ENCODE measurements around the gene SUPT6H. TPM values are rescaled to one million over a fixed set of nuclear protein-coding genes. Genes with fewer than 3 reads are reported as not detected.
"Not testable (repeated sequence)": the region's sequence is repeated elsewhere in the genome, so short reads cannot be mapped to it uniquely, and the experiment has no call there.

SUPT6H gene
- total and polyA plus RNA-seq, 8 donors = 16.9 to 135 (median 47.3) TPM

GRCh38 chr17:28655160-28655559 is 6.8 kb upstream of the SUPT6H start:
- whole genome bisulfite sequencing, 5 donors = 88 to 98% (median 93%) methylated on average over 5 of the region's 5 CpGs

GRCh38 chr17:28657756-28658155 is 4.2 kb upstream of the SUPT6H start:
- intact Hi-C loops (cut with DNase I; ENCODE audit: low total_unique reads) = no loop called here
- H3K4me1 ChIP-seq = peaks cover 7 to 21% (median 17%) of the 10 kb centered on the region in 4 donors
- WGBS, 5 donors = 73 to 90% (median 88%) methylated on average over 5 of the region's 5 CpGs
- no peak overlapping the region for H3K27ac ChIP-seq
- TF ChIP-seq CTCF (IDR thresholded peaks at IDR 0.05) (no peak), EP300 (IDR thresholded peaks at IDR 0.05) (no peak), POLR2A (IDR thresholded peaks at IDR 0.05) (no peak), POLR2AphosphoS5 (IDR thresholded peaks at IDR 0.05) (no peak)
- H3K27me3 ChIP-seq = no peaks in the 10 kb centered on the region
- DNase-seq = no peak
- H3K4me3 ChIP-seq = no peak overlapping the region
- H3K36me3 ChIP-seq = peaks cover 9 to 71% (median 69%) of the 10 kb centered on the region in 4 donors
- no peaks in the 10 kb centered on the region for H3K9me3 ChIP-seq

More at GRCh38 chr17:28655160-28655559, 6.8 kb upstream of the SUPT6H start:
- Histone ChIP-seq H3K36me3 (peaks cover 9 to 97% (median 94%) of the 10 kb centered on the region in 4 donors), H3K4me3 (no peak overlapping the region), H3K27me3 (no peaks in the 10 kb centered on the region), H3K27ac (no peak overlapping the region), H3K9me3 (no peaks in the 10 kb centered on the region), H3K4me1 (peaks cover 0 to 5% (median 3%) of the 10 kb centered on the region in 4 donors)
- no peak for DNase-seq
- intact Hi-C loops (cut with DNase I; ENCODE audit: low total_unique reads) = no loop called here
- TF ChIP-seq EP300 (IDR thresholded peaks at IDR 0.05) (no peak), CTCF (IDR thresholded peaks at IDR 0.05) (no peak), POLR2A (IDR thresholded peaks at IDR 0.05) (no peak), POLR2AphosphoS5 (IDR thresholded peaks at IDR 0.05) (no peak)

GRCh38 chr17:28658342-28658741 is 3.7 kb upstream of the SUPT6H start:
- not testable (repeated sequence) for H3K27me3 ChIP-seq
- WGBS, 5 donors = 85 to 93% (median 90%) methylated on average over 4 to 8 of the region's 8 CpGs

GRCh38 chr17:28658766-28659496 is 3.1 kb upstream of the SUPT6H start:
- H3K9me3 ChIP-seq; H3K27me3 ChIP-seq; DNase-seq; H3K27ac ChIP-seq; H3K4me3 ChIP-seq; intact Hi-C loops (cut with DNase I; ENCODE audit: low total_unique reads): not testable (repeated sequence)
- Histone ChIP-seq H3K4me1 (peaks cover 16 to 32% (median 28%) of the 10 kb centered on the region in 4 donors), H3K36me3 (peaks cover 9 to 59% (median 58%) of the 10 kb centered on the region in 4 donors)
- 95 to 98% (median 98%) methylated on average over 11 to 46 of the region's 46 CpGs for WGBS, 5 donors

More at GRCh38 chr17:28658342-28658741, 3.7 kb upstream of the SUPT6H start:
- H3K4me1 ChIP-seq = peaks cover 13 to 26% (median 23%) of the 10 kb centered on the region in 4 donors
- H3K4me3 ChIP-seq; H3K9me3 ChIP-seq; intact Hi-C loops (cut with DNase I; ENCODE audit: low total_unique reads); DNase-seq; H3K27ac ChIP-seq: not testable (repeated sequence)
- peaks cover 9 to 65% (median 64%) of the 10 kb centered on the region in 4 donors for H3K36me3 ChIP-seq

GRCh38 chr17:28659497-28659881 is 2.5 kb upstream of the SUPT6H start:
- DNase-seq; H3K27ac ChIP-seq; H3K4me3 ChIP-seq; H3K9me3 ChIP-seq; intact Hi-C loops (cut with DNase I; ENCODE audit: low total_unique reads); H3K27me3 ChIP-seq: not testable (repeated sequence)
- H3K36me3 ChIP-seq = peaks cover 9 to 54% (median 53%) of the 10 kb centered on the region in 4 donors
- H3K4me1 ChIP-seq = peaks cover 21 to 38% (median 33%) of the 10 kb centered on the region in 4 donors
- 95 to 98% (median 96%) methylated on average over 17 to 23 of the region's 23 CpGs for WGBS, 5 donors

- no peak for DNase-seq
- Histone ChIP-seq H3K27ac (peak overlapping the region; percentile 93 to 99 (median 98)), H3K27me3 (no peaks in the 10 kb centered on the region), H3K36me3 (peaks cover 9 to 48% (median 38%) of the 10 kb centered on the region in 4 donors), H3K4me3 (peak overlapping the region; percentile 75 to 90 (median 84)), H3K4me1 (peaks cover 22 to 63% (median 52%) of the 10 kb centered on the region in 4 donors), H3K9me3 (no peaks in the 10 kb centered on the region)
- 0 to 1% (median 0%) methylated on average over 6 to 10 of the region's 10 CpGs for WGBS, 5 donors
- intact Hi-C loops (cut with DNase I; ENCODE audit: low total_unique reads) = no loop called here
- TF ChIP-seq EP300 (IDR thresholded peaks at IDR 0.05) = no peak
- TF ChIP-seq CTCF (IDR thresholded peaks at IDR 0.05) = no peak
- no peak for TF ChIP-seq POLR2A (IDR thresholded peaks at IDR 0.05)
- TF ChIP-seq POLR2AphosphoS5 (IDR thresholded peaks at IDR 0.05) = no peak
Observed at GRCh38 chr17:28662527-28662829, 473 bp downstream of the SUPT6H start.

All from stomach (tissue), 9 donors.